Neural crest cell (in vitro differentiated cells): ENCODE results near the gene DMRTC2. TPM values are rescaled to one million over a fixed set of nuclear protein-coding genes. Genes with fewer than 3 reads are reported as not detected.
A peak's percentile ranks its signal among the peaks of the same experiment; 100 is the strongest.
"Not testable (repeated sequence)": the region's sequence is repeated elsewhere in the genome, so short reads cannot be mapped to it uniquely, and the experiment has no call there.

ENCODE experiments used
- DNase-seq: peaks from one replicate; pipeline ENCODE4 v3.0.0; 2021; ENCODE audit warnings: low read depth, mixed read lengths, low spot score
- H3K27ac Mint-ChIP-seq: one replicate; pipeline ENCODE4 v1.8.0; 2021; ENCODE audit warnings: mild to moderate bottlenecking, mixed read lengths; ENCODE audit not compliant: unreplicated experiment
- H3K27me3 Mint-ChIP-seq: 2 replicates; pipeline ENCODE4 v1.8.0; 2021; ENCODE audit warnings: low read depth, mild to moderate bottlenecking, mixed read lengths
- H3K36me3 Mint-ChIP-seq: 2 replicates; pipeline ENCODE4 v1.8.0; 2021; ENCODE audit warnings: low read depth, mild to moderate bottlenecking, mixed read lengths
- H3K4me1 Mint-ChIP-seq: 2 replicates; pipeline ENCODE4 v1.8.0; 2021; ENCODE audit warnings: mixed read lengths
- H3K4me3 Mint-ChIP-seq: one replicate; pipeline ENCODE4 v1.8.0; 2021; ENCODE audit warnings: mild to moderate bottlenecking, mixed read lengths
- H3K9me3 Mint-ChIP-seq: 2 replicates; pipeline ENCODE4 v1.8.0; 2021; ENCODE audit warnings: mixed read lengths
- total RNA-seq: library from RNA; stranded (reverse); gene quantifications from 2 replicates; pipeline ENCODE4 v1.2.1, GENCODE V29; 2021
- TF ChIP-seq, protein P1 (sequence below): fragments of 200-600 bp; sonication (generic); conservative IDR thresholded peaks from 2 replicates; pipeline ENCODE4 v1.5.0; 2021; ENCODE audit warnings: antibody characterized with exemption, mild to moderate bottlenecking

The DMRTC2 gene
- total RNA-seq, 1 donor from 2014 or later, result not detected

- Mint-ChIP-seq H3K27ac (no peak overlapping the region), H3K4me3 (peak overlapping the region; percentile 44), H3K9me3 (no peaks in the 10 kb centered on the region), H3K27me3 (peaks cover 4% of the 10 kb centered on the region), H3K36me3 (peaks cover 16% of the 10 kb centered on the region), H3K4me1 (peaks cover 10% of the 10 kb centered on the region)
- TF ChIP-seq, protein P1, sequence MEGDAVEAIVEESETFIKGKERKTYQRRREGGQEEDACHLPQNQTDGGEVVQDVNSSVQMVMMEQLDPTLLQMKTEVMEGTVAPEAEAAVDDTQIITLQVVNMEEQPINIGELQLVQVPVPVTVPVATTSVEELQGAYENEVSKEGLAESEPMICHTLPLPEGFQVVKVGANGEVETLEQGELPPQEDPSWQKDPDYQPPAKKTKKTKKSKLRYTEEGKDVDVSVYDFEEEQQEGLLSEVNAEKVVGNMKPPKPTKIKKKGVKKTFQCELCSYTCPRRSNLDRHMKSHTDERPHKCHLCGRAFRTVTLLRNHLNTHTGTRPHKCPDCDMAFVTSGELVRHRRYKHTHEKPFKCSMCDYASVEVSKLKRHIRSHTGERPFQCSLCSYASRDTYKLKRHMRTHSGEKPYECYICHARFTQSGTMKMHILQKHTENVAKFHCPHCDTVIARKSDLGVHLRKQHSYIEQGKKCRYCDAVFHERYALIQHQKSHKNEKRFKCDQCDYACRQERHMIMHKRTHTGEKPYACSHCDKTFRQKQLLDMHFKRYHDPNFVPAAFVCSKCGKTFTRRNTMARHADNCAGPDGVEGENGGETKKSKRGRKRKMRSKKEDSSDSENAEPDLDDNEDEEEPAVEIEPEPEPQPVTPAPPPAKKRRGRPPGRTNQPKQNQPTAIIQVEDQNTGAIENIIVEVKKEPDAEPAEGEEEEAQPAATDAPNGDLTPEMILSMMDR, result no peak
- no peak for DNase-seq
Measured at GRCh38 chr19:41870401-41870873, 25.6 kb downstream of the DMRTC2 start.

GRCh38 chr19:41871573-41872383 is 26.9 kb downstream of the DMRTC2 start:
- Mint-ChIP-seq H3K27me3 (peaks cover 7% of the 10 kb centered on the region), H3K27ac (no peak overlapping the region), H3K4me1 (peaks cover 10% of the 10 kb centered on the region), H3K4me3 (no peak overlapping the region), H3K36me3 (peaks cover 16% of the 10 kb centered on the region), H3K9me3 (no peaks in the 10 kb centered on the region)
- DNase-seq, result no peak
- TF ChIP-seq, protein P1, result no peak

DNA sequence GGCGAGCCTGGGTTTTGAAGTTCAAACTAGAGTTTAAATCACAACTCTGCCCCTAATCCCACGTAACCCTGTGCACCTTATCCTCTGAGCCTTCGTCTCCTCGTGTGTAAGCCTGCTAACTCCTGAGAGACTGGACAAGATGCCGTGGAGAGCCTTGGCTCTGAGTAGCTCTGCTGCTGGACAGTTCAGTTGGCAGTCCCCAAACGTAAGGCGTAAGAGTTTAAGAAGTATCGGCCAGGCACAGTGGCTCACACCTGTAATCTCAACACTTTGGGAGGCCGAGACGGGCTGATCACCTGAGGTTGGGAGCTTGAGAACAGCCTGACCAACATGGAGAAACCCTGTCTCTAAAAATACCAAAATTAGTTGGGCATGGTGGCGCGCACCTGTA is 27.5 kb downstream of the DMRTC2 start:
- Mint-ChIP-seq H3K36me3 (peaks cover 16% of the 10 kb centered on the region), H3K9me3 (no peaks in the 10 kb centered on the region), H3K27ac (no peak overlapping the region), H3K4me3 (peak overlapping the region; percentile 31), H3K27me3 (peaks cover 8% of the 10 kb centered on the region), H3K4me1 (peaks cover 10% of the 10 kb centered on the region)
- DNase-seq, result no peak
- TF ChIP-seq, protein P1, result no peak

GRCh38 chr19:41872775-41873647 is 28.2 kb downstream of the DMRTC2 start:
- Mint-ChIP-seq H3K9me3 (no peaks in the 10 kb centered on the region), H3K27me3 (peaks cover 12% of the 10 kb centered on the region), H3K4me1 (peaks cover 6% of the 10 kb centered on the region), H3K27ac (no peak overlapping the region), H3K4me3 (peak overlapping the region; percentile 87), H3K36me3 (peaks cover 13% of the 10 kb centered on the region)
- TF ChIP-seq, protein P1, result peak; percentile 74
- peak; percentile 53 for DNase-seq

GRCh38 chr19:41875973-41876372 is 31.1 kb downstream of the DMRTC2 start:
- not testable (repeated sequence) for H3K4me1 Mint-ChIP-seq, DNase-seq, H3K9me3 Mint-ChIP-seq, H3K36me3 Mint-ChIP-seq, H3K27ac Mint-ChIP-seq
- H3K27me3 Mint-ChIP-seq, result peaks cover 20% of the 10 kb centered on the region
- H3K4me3 Mint-ChIP-seq, result peak overlapping the region; percentile 24
